Neural progenitor cell (in vitro differentiated cells): ENCODE results near the gene GPR42.

Experiments
- EZH2phosphoT487 ChIP-seq: fragments of 200-600 bp; sonication (generic); IDR thresholded peaks from 2 replicates; pipeline ENCODE4 v1.6.1; 2017; ENCODE audit warnings: antibody characterized with exemption
- TF ChIP-seq, protein P1 (sequence below): fragments of 200-600 bp; sonication (generic); IDR thresholded peaks from 2 replicates; pipeline ENCODE4 v1.5.1; 2017; ENCODE audit warnings: antibody characterized with exemption, mild to moderate bottlenecking

DNA sequence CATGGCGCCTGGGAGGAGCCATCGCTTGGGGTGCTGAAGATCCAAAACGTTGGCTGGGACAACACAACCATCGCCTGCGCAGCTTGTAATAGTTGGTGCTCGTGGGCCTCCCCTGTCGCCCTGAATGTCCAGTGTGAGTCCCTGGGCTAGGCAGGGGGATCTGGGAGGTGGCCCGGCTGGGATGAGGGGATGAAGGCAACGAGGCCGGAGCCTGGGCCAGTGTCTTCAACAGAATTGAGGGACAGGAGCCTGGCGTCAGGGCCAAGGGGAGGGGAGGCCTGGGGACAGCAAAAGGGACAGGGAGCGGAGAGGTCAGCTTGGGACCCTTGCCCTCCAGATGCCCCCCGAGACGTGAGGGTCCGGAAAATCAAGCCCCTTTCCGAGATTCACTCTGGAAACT, 29.9 kb upstream of the GPR42 start:
- TF ChIP-seq, protein P1, sequence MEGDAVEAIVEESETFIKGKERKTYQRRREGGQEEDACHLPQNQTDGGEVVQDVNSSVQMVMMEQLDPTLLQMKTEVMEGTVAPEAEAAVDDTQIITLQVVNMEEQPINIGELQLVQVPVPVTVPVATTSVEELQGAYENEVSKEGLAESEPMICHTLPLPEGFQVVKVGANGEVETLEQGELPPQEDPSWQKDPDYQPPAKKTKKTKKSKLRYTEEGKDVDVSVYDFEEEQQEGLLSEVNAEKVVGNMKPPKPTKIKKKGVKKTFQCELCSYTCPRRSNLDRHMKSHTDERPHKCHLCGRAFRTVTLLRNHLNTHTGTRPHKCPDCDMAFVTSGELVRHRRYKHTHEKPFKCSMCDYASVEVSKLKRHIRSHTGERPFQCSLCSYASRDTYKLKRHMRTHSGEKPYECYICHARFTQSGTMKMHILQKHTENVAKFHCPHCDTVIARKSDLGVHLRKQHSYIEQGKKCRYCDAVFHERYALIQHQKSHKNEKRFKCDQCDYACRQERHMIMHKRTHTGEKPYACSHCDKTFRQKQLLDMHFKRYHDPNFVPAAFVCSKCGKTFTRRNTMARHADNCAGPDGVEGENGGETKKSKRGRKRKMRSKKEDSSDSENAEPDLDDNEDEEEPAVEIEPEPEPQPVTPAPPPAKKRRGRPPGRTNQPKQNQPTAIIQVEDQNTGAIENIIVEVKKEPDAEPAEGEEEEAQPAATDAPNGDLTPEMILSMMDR: no peak
- TF ChIP-seq EZH2phosphoT487: no peak
